Measurements from ENCODE around the gene USP3.

GRCh38 chr15:63495780-63496488, 8.5 kb upstream of the USP3 start:
- no peak for TF ChIP-seq CTCF (IDR thresholded peaks at IDR 0.05)
- TF ChIP-seq POLR2A (IDR thresholded peaks at IDR 0.05) = no peak
